HL-60 (cell line): ENCODE measurements around the gene TMEM150B.

Source experiments
- DNase-seq, 2 experiments: peaks; one replicate each; pipeline ENCODE4 v3.0.0-alpha.2; 2010 to 2020; ENCODE audit warnings: low read depth in 1 of 2, low spot score in 1 of 2
- H3K27ac ChIP-seq: fragments of 250-450 bp; sonication (Bioruptor Pico); replicated peaks from 2 replicates; pipeline ENCODE4 v1.5.1; 2020; ENCODE audit warnings: mild to moderate bottlenecking, moderate library complexity
- H3K27me3 ChIP-seq: fragments of 250-450 bp; sonication (Bioruptor Pico); 2 replicates; pipeline ENCODE4 v1.5.1; 2021; ENCODE audit warnings: mild to moderate bottlenecking, moderate library complexity; ENCODE audit not compliant: insufficient read depth, poor library complexity, severe bottlenecking
- H3K4me3 ChIP-seq: replicated peaks from 2 replicates; pipeline ENCODE4 v1.5.1; 2011; ENCODE audit warnings: mild to moderate bottlenecking, control low read depth, low read length; ENCODE audit not compliant: insufficient read depth
- GABPA ChIP-seq: IDR thresholded peaks from 2 replicates; pipeline ENCODE4 v1.6.1; 2012; ENCODE audit warnings: low read depth
- POLR2AphosphoS5 ChIP-seq: IDR thresholded peaks from 2 replicates; pipeline ENCODE4 v1.6.1; 2012; ENCODE audit warnings: low read depth
- REST ChIP-seq: IDR thresholded peaks from 2 replicates; pipeline ENCODE4 v1.6.1; 2012; ENCODE audit warnings: low read depth; ENCODE audit not compliant: insufficient replicate concordance
- SPI1 ChIP-seq: IDR thresholded peaks from 2 replicates; pipeline ENCODE4 v1.6.1; 2012; ENCODE audit warnings: low read depth, mild to moderate bottlenecking, borderline replicate concordance
- TF ChIP-seq, protein P1 (sequence below): IDR thresholded peaks from one replicate; pipeline ENCODE4 v1.5.1; 2011; ENCODE audit warnings: low read length, control low read depth, inconsistent platforms; ENCODE audit not compliant: insufficient read depth

Gene TMEM150B

DNA sequence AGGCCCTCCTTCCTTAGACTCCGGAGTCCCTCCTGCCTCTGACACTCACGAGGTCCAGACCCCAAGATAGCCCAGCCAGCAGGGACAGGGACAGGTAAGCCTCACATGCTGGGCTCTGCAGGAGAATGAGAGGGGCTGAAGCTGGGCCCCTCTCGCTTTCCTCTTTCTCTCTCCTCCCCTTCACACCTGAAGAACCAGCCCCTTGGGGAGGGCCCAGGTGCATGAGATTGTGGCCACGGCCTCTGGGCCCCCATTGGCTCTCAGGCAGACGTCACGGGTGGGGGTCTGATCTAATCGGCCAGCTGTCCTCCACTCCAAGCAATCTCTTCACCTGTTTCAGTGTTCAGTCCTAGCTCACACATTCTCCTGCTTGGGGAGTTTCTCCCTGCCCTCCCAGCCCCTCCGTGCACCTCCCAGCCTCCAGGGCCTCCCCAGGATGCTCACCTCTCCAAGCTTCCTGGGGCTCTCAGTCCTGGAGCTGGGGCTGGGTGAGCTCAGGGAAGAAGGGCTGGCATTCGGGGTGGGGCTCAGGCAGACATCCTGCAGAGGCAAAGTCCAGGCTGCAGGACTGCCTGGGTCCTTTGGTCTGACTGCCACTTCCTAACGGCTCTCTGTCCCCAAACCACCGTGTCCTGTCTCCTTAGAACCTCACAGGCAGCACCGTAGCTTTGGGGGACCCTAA, 2.8 kb downstream of the TMEM150B start:
- H3K27me3 ChIP-seq: no peaks in the 10 kb centered on the region
- H3K4me3 ChIP-seq: no peak overlapping the region
- no peak for TF ChIP-seq POLR2AphosphoS5
- no peak for TF ChIP-seq SPI1
- no peak for TF ChIP-seq GABPA
- TF ChIP-seq, protein P1, sequence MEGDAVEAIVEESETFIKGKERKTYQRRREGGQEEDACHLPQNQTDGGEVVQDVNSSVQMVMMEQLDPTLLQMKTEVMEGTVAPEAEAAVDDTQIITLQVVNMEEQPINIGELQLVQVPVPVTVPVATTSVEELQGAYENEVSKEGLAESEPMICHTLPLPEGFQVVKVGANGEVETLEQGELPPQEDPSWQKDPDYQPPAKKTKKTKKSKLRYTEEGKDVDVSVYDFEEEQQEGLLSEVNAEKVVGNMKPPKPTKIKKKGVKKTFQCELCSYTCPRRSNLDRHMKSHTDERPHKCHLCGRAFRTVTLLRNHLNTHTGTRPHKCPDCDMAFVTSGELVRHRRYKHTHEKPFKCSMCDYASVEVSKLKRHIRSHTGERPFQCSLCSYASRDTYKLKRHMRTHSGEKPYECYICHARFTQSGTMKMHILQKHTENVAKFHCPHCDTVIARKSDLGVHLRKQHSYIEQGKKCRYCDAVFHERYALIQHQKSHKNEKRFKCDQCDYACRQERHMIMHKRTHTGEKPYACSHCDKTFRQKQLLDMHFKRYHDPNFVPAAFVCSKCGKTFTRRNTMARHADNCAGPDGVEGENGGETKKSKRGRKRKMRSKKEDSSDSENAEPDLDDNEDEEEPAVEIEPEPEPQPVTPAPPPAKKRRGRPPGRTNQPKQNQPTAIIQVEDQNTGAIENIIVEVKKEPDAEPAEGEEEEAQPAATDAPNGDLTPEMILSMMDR: no peak
- no peak for TF ChIP-seq REST
- H3K27ac ChIP-seq: no peak overlapping the region
- DNase-seq: no peak

- DNase-seq: no peak
- TF ChIP-seq, protein P1: no peak
- TF ChIP-seq SPI1: no peak
- TF ChIP-seq REST: no peak
- no peak for TF ChIP-seq GABPA
- TF ChIP-seq POLR2AphosphoS5: no peak
- Histone ChIP-seq H3K27ac (no peak overlapping the region), H3K27me3 (no peaks in the 10 kb centered on the region), H3K4me3 (no peak overlapping the region)
Measured at GRCh38 chr19:55321466-55322137, 3.5 kb downstream of the TMEM150B start.

GRCh38 chr19:55320844-55321419, 4.2 kb downstream of the TMEM150B start:
- TF ChIP-seq REST (no peak), POLR2AphosphoS5 (no peak), GABPA (no peak), SPI1 (no peak)
- TF ChIP-seq, protein P1: no peak
- H3K4me3 ChIP-seq: no peak overlapping the region
- no peak overlapping the region for H3K27ac ChIP-seq
- DNase-seq: no peak
- H3K27me3 ChIP-seq: no peaks in the 10 kb centered on the region
